ENCODE measurements around the gene SCN4B. TPM values are rescaled to one million over a fixed set of nuclear protein-coding genes. Genes with fewer than 3 reads are reported as not detected.

Gene SCN4B
- total and polyA plus RNA-seq, 2 donors (not counting 3 experiments of a cell fraction or from before 2014, with no cell fraction given): 0.06 to 0.13 TPM

DNA sequence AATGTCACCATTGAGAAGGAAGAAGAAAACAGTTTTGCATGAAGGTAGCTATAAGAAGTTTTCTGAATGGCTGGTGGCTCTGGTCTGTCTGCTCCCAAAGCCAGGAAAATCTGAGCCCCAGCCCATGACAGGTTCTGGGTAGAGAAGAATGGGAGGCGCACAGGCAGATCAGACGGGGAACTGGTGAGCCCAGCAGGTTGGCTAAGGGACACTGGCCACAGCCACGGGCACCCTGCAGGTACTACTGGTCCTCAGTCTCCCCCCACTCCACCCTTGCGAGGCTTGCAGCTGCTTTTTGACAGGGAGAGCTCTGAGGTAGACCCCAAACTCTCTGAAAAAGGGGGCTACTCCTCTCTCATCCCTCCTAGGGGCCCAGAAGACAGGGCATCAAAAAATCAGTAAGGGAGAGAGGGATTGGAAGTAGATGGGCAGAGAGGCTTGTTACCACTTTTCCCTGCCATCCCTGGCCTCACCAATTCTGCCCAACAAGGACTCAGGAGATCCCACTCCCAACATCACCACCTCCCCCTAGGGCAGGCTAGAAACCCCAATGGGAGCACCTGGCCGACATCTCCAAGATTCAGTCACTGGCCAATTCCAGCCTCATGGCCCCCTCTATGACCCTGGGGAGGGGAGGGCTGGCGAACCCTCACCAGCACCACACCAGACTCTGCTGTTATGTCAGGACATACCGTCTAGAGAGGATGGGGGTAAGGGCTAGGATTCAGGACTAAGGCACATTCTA lies 17.4 kb downstream of the SCN4B start:
- H3K27me3 ChIP-seq (ENCODE audit: control insufficient read depth in 2 of 2, insufficient read depth in 2 of 2, low read length in 2 of 2): peaks cover 7 to 9% of the 10 kb centered on the region in 2 experiments
- ChIA-PET POLR2A (no interaction called here), CTCF (interaction anchor here (1.8 kb wide), 1 partner anchor 13 kb away, joined by 4 read pairs; no protein-coding TSS in a partner anchor)
- H3K9me1 ChIP-seq (replicated peaks; ENCODE audit: control insufficient read depth, extremely low read depth, insufficient read depth, low read length): no peaks in the 10 kb centered on the region
- no peaks in the 10 kb centered on the region for H3K9me3 ChIP-seq (replicated peaks; ENCODE audit: control insufficient read depth, insufficient read depth, low read length)
- no TSS peak for BruUV-seq (replicated peaks)
- dilution Hi-C loops (cut with MboI; ENCODE audit: extremely low pct_ligation_motif_present, low sequenced_read_pairs): no loop called here
- intact Hi-C loops (cut with micrococcal nuclease): no loop called here
- FAIRE-seq (no peak), DNase-seq (ENCODE audit: low read depth, low spot score) (no peak)
- no peak overlapping the region for H3K27ac ChIP-seq (ENCODE audit: insufficient read depth, low read depth, low read length)
- H3K9ac ChIP-seq (replicated peaks; ENCODE audit: extremely low read depth, insufficient read depth, low read length): no peak overlapping the region
- TF ChIP-seq, protein P1, sequence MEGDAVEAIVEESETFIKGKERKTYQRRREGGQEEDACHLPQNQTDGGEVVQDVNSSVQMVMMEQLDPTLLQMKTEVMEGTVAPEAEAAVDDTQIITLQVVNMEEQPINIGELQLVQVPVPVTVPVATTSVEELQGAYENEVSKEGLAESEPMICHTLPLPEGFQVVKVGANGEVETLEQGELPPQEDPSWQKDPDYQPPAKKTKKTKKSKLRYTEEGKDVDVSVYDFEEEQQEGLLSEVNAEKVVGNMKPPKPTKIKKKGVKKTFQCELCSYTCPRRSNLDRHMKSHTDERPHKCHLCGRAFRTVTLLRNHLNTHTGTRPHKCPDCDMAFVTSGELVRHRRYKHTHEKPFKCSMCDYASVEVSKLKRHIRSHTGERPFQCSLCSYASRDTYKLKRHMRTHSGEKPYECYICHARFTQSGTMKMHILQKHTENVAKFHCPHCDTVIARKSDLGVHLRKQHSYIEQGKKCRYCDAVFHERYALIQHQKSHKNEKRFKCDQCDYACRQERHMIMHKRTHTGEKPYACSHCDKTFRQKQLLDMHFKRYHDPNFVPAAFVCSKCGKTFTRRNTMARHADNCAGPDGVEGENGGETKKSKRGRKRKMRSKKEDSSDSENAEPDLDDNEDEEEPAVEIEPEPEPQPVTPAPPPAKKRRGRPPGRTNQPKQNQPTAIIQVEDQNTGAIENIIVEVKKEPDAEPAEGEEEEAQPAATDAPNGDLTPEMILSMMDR (IDR thresholded peaks at IDR 0.05; ENCODE audit: extremely low read depth in 1 of 2, insufficient read depth in 1 of 2, low read depth in 1 of 2, low read length in 2 of 2): no peak
- TF ChIP-seq, protein P2, sequence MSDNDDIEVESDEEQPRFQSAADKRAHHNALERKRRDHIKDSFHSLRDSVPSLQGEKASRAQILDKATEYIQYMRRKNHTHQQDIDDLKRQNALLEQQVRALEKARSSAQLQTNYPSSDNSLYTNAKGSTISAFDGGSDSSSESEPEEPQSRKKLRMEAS (IDR thresholded peaks at IDR 0.05; ENCODE audit: insufficient read depth, insufficient read length): no peak
- TF ChIP-seq POLR2A (IDR thresholded peaks at IDR 0.05; ENCODE audit: low read depth, low read length): no peak
- no peak for TF ChIP-seq JUN (IDR thresholded peaks at IDR 0.05; ENCODE audit: borderline replicate concordance, insufficient read depth, insufficient read length, low read depth)
- TF ChIP-seq EZH2 (IDR thresholded peaks at IDR 0.05; ENCODE audit: borderline replicate concordance, low read depth, low read length, severe bottlenecking): no peak
- no peak for TF ChIP-seq MYC (IDR thresholded peaks at IDR 0.05; ENCODE audit: low read depth, low read length)
- TF ChIP-seq FOS (IDR thresholded peaks at IDR 0.05; ENCODE audit: borderline replicate concordance, insufficient read depth, low read length): no peak
- no peak for TF ChIP-seq GATA2 (IDR thresholded peaks at IDR 0.05; ENCODE audit: insufficient read depth, insufficient read length, low read depth, low read length)
- no peak for TF ChIP-seq POLR2AphosphoS5 (IDR thresholded peaks at IDR 0.05; ENCODE audit: insufficient read depth, low read depth, low read length)
- H2AFZ ChIP-seq (ENCODE audit: low read depth, low read length): no peak overlapping the region
- H3K4me2 ChIP-seq (ENCODE audit: insufficient read depth, low read length): no peak overlapping the region
- H3K36me3 ChIP-seq (ENCODE audit: control insufficient read depth in 2 of 2, extremely low read depth in 1 of 2, insufficient read depth in 2 of 2, low read length in 2 of 2): no peaks in the 10 kb centered on the region
- no peaks in the 10 kb centered on the region for H3K4me1 ChIP-seq (ENCODE audit: control insufficient read depth, extremely low read depth, insufficient read depth, low read length)
- H3K79me2 ChIP-seq (ENCODE audit: control insufficient read depth, insufficient read depth, low read length): no peaks in the 10 kb centered on the region
- no peaks in the 10 kb centered on the region for H4K20me1 ChIP-seq (replicated peaks; ENCODE audit: control insufficient read depth, extremely low read depth, insufficient read depth, low read length)
- no peak overlapping the region for H3K4me3 ChIP-seq (replicated peaks in 1 of 3; ENCODE audit: insufficient read depth in 1 of 3, low read depth in 1 of 3, low read length in 3 of 3)
